GM04504 (cell line): ENCODE data around the gene BCDIN3D.
"Not testable (repeated sequence)": the region's sequence is repeated elsewhere in the genome, so short reads cannot be mapped to it uniquely, and the experiment has no call there.

ENCODE experiments used
- DNase-seq: peaks from one replicate; pipeline ENCODE4 v3.0.0-alpha.2; 2012; ENCODE audit warnings: low read depth

The BCDIN3D gene

DNA sequence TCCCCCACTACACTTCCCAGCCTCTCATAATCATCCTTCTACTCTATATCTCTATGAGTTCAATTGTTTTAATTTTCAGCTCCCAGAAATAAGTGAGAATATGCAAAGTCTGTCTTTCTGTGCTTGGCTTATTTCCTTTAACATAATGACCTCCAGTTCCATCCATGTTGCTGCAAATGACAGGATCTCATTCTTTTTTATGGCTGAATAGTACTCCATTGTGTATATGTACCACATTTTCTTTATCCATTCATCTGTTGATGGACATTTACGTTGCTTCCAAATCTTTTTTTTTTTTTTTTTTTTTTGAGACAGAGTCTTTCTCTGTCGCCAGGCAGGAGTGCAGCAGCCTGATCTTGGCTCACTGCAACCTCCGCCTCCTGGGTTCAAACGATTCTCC lies 13.0 kb upstream of the BCDIN3D start:
- DNase-seq: not testable (repeated sequence)

GRCh38 chr12:49854976-49855375 lies 12.1 kb upstream of the BCDIN3D start:
- DNase-seq: no peak

GRCh38 chr12:49853671-49854070 lies 10.8 kb upstream of the BCDIN3D start:
- no peak for DNase-seq

GRCh38 chr12:49847161-49847560 lies 4.3 kb upstream of the BCDIN3D start:
- no peak for DNase-seq

DNA sequence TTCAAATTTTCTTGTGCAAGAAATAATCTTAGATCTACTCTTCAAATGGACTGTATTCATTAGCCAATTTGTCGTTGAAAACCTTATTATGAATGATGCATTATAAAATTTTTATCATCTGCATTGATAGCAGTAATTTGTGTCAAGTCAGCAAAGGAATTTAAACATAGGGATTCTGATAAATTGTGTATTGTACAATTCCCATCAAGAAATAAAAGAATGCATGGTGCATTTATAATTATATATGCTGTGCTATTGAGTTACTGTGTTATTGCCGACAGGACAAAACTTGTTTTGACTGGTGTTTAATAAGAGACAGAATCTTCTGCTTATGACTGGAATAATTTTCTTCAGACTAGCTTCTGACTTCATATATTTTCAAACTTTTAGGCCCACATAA lies 3.1 kb upstream of the BCDIN3D start:
- no peak for DNase-seq

DNA sequence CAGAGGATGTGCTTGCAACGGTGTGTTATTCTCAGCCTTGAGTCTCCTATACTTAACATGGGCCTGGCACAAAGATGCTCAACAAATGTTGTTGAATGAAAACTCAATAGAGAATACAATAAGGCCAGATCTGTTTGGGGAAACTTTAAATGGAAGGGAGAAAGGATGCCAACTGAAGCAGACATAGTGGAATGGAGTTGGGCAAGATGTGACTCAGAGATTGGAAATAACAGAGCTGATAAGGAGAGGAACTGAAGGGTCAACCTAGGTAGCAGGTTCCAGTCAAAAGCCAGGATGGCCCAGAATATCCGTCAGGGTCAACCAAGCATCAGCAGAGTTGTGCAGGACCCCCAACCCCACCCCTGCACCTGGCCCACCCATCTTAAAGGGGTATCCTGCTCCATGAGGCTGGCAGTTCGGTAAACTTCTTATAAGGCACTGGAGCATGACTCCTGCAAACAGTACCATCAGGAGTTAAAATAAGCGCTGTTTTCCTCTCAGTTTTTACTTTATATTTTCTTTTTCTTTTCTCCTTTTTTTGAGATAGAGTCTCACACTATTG lies 1.1 kb upstream of the BCDIN3D start:
- no peak for DNase-seq

- DNase-seq: no peak
These were observed 505 bp upstream of the BCDIN3D start for GRCh38 chr12:49843411-49843810.

DNA sequence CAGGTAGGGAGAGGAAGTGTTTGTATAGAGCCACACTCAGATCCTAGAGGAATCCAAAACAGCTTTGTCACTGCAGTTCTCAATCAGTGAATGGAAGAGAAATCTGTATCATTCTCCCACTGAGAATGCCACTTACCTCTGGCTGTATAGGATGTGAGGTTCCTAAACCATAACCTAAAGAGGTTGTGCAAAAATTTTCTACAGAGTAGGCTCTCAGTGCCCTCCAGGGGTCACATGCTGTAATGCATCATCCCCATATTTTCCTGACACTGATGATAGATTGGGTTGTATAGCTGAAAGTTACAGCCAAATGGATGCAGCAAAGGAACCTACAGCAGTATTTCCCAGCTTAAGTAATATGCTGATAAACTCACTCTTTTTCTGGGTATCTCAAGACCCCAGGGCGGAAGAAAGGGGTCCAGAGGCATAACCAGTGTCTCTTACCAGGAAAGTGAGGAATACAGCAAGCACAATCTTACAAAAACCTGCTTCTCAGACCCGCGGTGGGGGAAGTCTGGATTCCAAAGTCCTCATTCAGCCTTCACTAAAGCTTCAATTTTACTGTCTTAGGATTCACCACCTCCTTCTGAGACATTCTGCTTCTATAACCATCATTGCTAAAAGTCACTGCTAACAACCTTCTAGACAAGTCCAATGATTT lies 3.8 kb downstream of the BCDIN3D start:
- no peak for DNase-seq

DNA sequence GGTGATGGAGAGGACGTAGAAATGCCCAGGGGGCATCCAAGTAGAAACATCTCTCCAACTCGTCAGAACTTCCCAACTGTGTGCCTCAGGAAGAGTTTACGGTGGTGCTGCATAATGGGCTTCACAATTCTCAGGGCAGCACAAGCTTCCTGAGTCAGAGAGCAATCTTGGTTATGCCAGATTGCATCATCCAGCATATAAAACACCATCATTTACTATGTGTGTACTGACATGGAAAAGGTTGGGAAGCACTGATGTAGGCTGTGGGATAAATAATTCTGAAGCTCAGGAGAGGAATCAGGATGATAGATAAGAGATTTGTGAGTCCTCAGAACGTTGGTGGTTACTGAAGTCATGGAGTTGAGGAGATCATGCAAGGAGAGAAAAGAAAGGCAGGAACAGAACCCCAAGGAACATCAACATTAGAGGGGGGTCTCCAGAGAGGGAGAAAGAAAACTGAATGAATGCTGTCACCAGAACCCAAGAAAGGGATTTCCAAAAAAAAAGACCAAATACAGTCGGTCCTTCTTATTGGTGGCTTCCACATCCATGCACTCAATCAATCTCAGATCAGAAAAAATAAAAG lies 10.0 kb downstream of the BCDIN3D start:
- DNase-seq: peak; percentile 65

DNA sequence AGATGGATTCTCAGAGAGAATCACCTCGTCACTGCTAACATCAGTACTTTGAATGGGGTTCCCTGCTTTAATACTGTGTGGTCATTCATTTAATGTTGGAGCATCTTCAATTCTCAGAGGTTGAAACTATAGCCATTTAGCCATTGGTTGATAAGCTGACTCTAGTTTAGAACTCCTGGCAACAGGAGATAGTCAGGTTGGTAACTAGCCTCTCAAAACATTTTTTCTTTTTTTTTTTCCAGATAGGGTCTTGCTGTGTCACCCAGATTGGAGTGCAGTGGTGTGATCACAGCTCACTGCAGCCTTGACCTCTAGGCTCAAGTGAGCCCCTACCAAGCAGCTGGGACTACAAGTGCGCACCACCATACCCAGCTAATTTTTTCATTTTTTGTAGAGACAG lies 11.2 kb downstream of the BCDIN3D start:
- no peak for DNase-seq

GRCh38 chr12:49828133-49829091 lies 14.5 kb downstream of the BCDIN3D start, which contains the start of gene NCKAP5L:
Gene NCKAP5L (minus strand): TSS chr12:49828413. CDS start chr12:49804044, 24,369 bp downstream.
- peak; percentile 92 for DNase-seq

DNA sequence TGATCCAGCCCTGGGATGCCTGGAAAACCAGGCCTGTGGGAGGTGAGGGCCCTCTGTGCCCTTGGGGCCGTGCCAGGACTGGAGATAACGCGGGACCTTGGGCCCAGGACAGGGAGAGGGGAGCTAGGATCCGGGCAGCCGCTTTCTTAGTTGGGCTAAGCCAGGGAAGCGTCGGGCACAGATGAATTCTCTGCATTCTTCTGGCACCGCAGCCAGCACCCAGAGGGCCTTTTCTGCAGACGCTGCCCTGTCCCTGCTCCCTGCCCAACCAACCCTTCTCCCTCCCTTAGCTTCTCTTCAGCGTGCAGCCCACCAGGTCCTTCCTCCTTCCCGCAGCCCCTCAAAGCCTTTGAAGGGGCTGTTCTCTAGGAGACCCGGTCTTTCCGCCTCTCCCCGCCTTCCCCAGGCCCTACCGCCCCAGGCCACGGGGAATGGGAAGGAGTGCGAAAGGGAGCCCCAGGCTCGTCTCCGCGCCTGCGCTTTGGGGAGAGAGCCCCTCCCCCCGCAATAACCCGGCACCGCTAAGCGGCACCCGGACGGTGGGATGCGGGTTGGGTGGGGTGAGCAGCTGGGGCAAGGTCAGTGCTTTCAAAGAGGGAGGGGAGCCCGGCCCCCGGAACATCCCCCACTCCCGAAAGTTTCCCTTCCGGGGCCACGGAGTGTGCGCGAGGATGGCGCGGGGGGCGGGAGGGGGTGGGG lies 15.4 kb downstream of the BCDIN3D start:
- DNase-seq: no peak

DNA sequence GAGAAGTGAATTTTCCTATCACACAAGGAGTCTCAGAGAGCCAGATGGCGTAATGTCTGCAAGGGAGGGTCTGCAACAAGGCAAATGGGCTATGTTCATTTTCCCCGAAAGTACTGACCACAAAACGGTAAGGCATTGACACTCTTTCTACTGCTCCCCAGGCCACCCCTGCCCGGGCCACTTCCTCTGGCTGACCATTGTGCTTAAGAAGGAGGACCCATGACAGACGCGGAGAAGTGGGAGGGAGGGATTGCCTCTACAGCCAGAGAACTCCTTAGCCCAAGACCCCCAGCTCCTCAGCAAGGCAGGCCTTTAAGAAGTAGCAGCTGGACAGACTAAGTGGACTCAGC lies 15.9 kb downstream of the BCDIN3D start:
- DNase-seq: no peak

- DNase-seq: no peak
These were observed 16.9 kb downstream of the BCDIN3D start for GRCh38 chr12:49825971-49826421.

DNA sequence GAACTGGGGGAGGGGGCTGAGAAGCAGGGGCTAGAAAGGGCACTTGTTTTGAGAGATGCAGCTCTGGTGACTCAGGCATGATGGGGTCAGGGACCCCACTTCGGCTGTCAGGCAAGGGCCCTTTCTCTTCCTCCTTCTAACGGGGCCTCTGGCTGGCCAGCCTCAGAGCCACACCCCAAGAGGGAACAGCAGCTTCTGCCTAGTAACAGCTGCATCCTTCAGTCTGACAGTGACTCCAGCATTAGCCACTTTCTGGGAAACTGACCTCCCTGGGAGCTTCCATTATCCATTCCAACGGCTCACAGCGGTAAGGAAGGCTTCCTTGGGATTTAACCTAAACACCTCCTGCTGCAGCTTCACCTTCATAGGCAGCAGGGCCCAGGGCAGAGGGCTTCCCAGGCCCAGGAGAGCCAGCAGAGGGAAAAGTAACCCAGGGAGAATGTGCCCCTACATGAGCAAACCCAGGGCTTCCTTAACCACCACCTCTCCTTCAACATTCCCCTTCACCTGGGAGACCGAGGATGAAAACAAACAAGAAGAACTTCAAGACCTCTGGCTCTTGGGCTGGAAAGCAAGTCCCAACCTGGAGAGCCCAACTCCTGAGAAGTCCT lies 17.4 kb downstream of the BCDIN3D start:
- DNase-seq: no peak

- DNase-seq: no peak
These were observed 18.0 kb downstream of the BCDIN3D start for GRCh38 chr12:49824895-49825294.

DNA sequence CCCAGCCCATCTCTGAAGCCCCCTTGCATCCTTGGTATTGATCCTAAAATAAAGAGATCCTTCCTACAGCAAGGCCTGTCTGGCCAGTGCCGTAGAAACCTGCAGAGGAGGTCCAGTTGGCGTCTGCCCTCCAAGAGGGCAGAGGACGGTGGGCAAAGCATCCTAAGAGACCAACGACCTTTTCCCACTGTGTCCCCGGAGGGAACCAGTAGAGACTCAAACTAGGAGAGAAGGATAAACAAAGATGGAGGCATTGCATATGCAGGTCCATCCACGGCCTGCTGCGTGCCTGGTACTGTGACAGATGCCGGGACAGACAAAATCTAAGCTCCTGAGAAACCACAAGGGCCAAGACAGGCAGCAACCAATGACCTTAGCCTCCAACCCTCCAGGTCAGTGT lies 18.5 kb downstream of the BCDIN3D start:
- DNase-seq: no peak

DNA sequence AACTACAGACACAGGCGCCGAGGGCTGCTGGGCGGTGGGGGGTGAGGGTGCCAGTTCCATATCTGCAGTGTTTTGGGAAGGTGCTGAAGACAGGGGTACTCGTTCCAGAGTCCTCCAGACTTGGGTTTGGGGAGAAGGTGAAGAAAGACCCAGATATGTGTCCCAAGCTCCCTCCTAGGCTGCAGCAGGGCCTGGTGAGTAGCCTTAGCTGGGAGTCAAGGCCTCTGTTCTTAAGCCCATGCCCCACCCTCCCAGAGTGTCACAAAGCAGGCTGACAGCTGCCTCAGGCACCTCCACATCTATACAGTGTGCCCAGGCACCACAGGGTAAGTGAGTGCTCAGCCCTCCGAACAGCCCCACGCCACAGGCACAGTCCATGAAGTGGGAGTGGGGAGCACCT lies 19.0 kb downstream of the BCDIN3D start:
- DNase-seq: no peak

DNA sequence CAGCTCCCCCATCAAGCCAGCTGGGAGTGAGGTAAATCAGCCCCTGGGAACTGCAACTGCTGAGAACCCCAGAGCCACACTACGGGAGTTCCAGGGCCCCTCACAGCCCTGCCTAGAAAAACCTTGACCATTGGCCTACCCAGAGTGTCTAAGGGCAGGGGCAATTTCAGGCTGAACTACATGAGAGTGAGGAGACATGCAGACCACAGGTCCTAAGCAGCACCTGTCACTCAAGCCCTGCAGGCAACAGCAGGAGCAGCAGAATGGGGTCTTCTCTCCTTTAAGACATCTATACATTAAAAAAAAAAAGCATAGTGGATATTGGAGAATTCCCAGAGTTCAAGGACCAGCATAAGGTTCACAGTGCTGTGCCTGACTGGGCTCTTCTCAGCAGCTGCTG lies 19.6 kb downstream of the BCDIN3D start:
- no peak for DNase-seq

DNA sequence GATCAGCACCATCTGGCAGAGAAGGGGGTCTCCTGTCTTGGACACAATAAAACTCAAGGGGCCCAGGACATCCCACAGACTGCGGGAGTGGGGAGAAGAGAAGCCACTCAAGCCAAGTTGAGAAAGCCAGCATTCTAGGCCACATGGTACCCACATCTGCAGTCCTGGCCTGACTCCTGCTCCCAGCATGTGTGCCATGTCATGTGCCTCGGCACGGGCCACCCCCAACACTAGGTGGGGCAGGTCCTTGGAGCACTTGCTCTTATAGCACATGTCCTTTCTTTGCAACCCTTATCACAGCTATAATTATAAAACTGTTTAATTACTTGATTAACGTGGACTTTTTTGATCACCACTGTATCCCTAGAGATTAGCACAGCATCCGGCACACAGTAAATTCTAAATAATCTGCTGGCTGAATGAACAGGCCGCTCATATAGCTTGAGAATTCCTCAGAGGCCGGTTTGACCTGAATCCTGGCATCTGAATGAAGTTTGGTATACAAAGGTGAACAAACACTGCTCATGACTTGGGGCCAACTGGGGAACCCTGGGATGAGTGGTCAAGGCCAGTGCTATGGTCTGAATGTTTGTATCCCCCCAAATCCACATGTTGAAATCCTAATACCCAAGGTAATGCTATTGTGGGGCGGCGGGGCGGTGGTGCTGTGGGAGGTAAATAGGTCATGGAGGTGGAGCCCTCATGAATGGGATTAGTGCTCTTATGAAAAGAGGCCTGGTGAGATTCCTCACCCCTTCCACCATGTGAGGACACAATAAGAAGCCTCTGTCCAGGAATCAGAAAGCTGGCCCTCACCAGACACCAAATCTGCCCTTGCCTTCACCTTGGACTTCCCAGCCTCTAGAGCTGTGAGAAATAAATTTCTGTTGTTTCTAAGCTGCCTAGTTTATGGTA lies 21.3 kb downstream of the BCDIN3D start:
- DNase-seq: no peak
